ENCODE results near the gene TMEM51. TPM values are rescaled to one million over a fixed set of nuclear protein-coding genes. Genes with fewer than 3 reads are reported as not detected.

Gene TMEM51
- total and polyA plus RNA-seq, 2 donors (not counting 1 experiment from before 2014, with no cell fraction given), result 0.06 to 0.30 TPM

DNA sequence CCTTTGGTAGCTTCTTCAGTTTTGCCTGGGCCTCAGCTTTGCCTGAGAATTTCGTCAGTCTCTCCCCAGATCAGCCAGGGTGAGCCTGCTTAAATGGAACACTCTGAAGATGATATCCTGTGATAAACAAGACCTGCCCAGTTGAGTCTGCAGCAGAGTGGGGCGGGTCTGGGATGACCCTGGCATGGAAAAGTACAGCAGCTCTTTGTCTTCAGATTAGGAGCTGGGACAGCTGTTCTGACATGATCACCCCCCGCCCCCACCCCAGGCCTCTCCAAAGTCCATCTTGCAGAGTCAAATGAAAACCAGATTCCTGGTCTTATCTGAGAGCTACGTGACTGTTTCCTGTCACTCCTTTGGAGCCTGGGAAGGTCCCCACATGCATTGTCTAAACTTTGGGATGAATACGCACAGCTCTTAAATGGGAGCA lies 2.2 kb upstream of the TMEM51 start:
- WGBS (ENCODE audit: insufficient coverage), result 84% methylated on average over 4 of the region's 5 CpGs
- no peak overlapping the region for H3K9ac ChIP-seq (ENCODE audit: low read length)

GRCh38 chr1:15151871-15152270 lies 1.7 kb upstream of the TMEM51 start:
- Mint-ChIP-seq H3K9me3 (ENCODE audit: insufficient read depth) (no peaks in the 10 kb centered on the region), H3K4me1 (peaks cover 16% of the 10 kb centered on the region), H3K4me3 (no peak overlapping the region), H3K27me3 (peaks cover 57% of the 10 kb centered on the region), H3K27ac (no peak overlapping the region)
- H3K9me3 ChIP-seq (ENCODE audit: control extremely low read depth in 1 of 3, control insufficient read depth in 2 of 3, insufficient read depth in 1 of 3, low read length in 2 of 3), result peaks cover 0 to 4% (median 0%) of the 10 kb centered on the region in 3 donors
- H2AFZ ChIP-seq (ENCODE audit: insufficient read depth, low read depth, low read length, poor library complexity, severe bottlenecking), result no peak overlapping the region
- H4K20me1 ChIP-seq (ENCODE audit: control insufficient read depth, insufficient read depth, low read length, poor library complexity, severe bottlenecking), result no peaks in the 10 kb centered on the region
- ChIA-PET POLR2A (no interaction called here), CTCF (no interaction called here)
- intact Hi-C loops (cut with micrococcal nuclease), result no loop called here
- H3K4me2 ChIP-seq (replicated peaks; ENCODE audit: low read depth, low read length, poor library complexity, severe bottlenecking), result no peak overlapping the region
- TF ChIP-seq EZH2 (IDR thresholded peaks at IDR 0.05; ENCODE audit: borderline replicate concordance, insufficient read depth, low read depth, low read length, poor library complexity, severe bottlenecking) (no peak), CTCF (IDR thresholded peaks at IDR 0.05) (no peak)
- H3K4me1 ChIP-seq (ENCODE audit: control insufficient read depth in 2 of 2, insufficient read depth in 2 of 2, low read length in 2 of 2), result peaks cover 28 to 31% of the 10 kb centered on the region in 2 donors
- peaks cover 0 to 44% (median 23%) of the 10 kb centered on the region in 4 experiments for H3K27me3 ChIP-seq (replicated peaks in 1 of 4; ENCODE audit: control extremely low read depth in 1 of 4, control insufficient read depth in 3 of 4, insufficient read depth in 4 of 4, low read length in 3 of 4)
- no peak for ATAC-seq (ENCODE audit: low read depth)
- no peak overlapping the region for H3K4me3 ChIP-seq (ENCODE audit: control extremely low read depth in 1 of 5, extremely low read depth in 1 of 5, insufficient read depth in 1 of 5, low read depth in 2 of 5, low read length in 4 of 5)
- no peaks in the 10 kb centered on the region for H3K36me3 ChIP-seq (replicated peaks in 1 of 2; ENCODE audit: control extremely low read depth in 1 of 2, control insufficient read depth in 1 of 2, extremely low read depth in 1 of 2, insufficient read depth in 2 of 2, low read length in 1 of 2)
- no peak for DNase-seq
- H3K27ac ChIP-seq (ENCODE audit: low read length in 2 of 2), result no peak overlapping the region
- no peak overlapping the region for H3K9ac ChIP-seq (ENCODE audit: low read length)
- WGBS (ENCODE audit: insufficient coverage), result no CpG with 5 or more reads among the region's 3 CpGs
- H3K79me2 ChIP-seq (ENCODE audit: control insufficient read depth, insufficient read depth, low read length), result no peaks in the 10 kb centered on the region

More for the DNA sequence above, 2.2 kb upstream of the TMEM51 start:
- ChIA-PET POLR2A (no interaction called here), CTCF (no interaction called here)
- no peaks in the 10 kb centered on the region for H3K36me3 ChIP-seq (replicated peaks in 1 of 2; ENCODE audit: control extremely low read depth in 1 of 2, control insufficient read depth in 1 of 2, extremely low read depth in 1 of 2, insufficient read depth in 2 of 2, low read length in 1 of 2)
- DNase-seq (no peak), ATAC-seq (ENCODE audit: low read depth) (no peak)
- Mint-ChIP-seq H3K9me3 (ENCODE audit: insufficient read depth) (no peaks in the 10 kb centered on the region), H3K27me3 (peaks cover 57% of the 10 kb centered on the region), H3K27ac (no peak overlapping the region), H3K4me3 (no peak overlapping the region), H3K4me1 (peaks cover 14% of the 10 kb centered on the region)
- intact Hi-C loops (cut with micrococcal nuclease), result no loop called here
- no peak for TF ChIP-seq CTCF (IDR thresholded peaks at IDR 0.05)
- TF ChIP-seq EZH2 (IDR thresholded peaks at IDR 0.05; ENCODE audit: borderline replicate concordance, insufficient read depth, low read depth, low read length, poor library complexity, severe bottlenecking), result no peak
- no peak overlapping the region for H3K4me2 ChIP-seq (replicated peaks; ENCODE audit: low read depth, low read length, poor library complexity, severe bottlenecking)
- H3K27ac ChIP-seq (ENCODE audit: low read length in 2 of 2), result no peak overlapping the region
- no peaks in the 10 kb centered on the region for H4K20me1 ChIP-seq (ENCODE audit: control insufficient read depth, insufficient read depth, low read length, poor library complexity, severe bottlenecking)
- H3K4me1 ChIP-seq (ENCODE audit: control insufficient read depth in 2 of 2, insufficient read depth in 2 of 2, low read length in 2 of 2), result peaks cover 25 to 29% of the 10 kb centered on the region in 2 donors
- H2AFZ ChIP-seq (ENCODE audit: insufficient read depth, low read depth, low read length, poor library complexity, severe bottlenecking), result no peak overlapping the region
- H3K79me2 ChIP-seq (ENCODE audit: control insufficient read depth, insufficient read depth, low read length), result no peaks in the 10 kb centered on the region
- H3K4me3 ChIP-seq (ENCODE audit: control extremely low read depth in 1 of 5, extremely low read depth in 1 of 5, insufficient read depth in 1 of 5, low read depth in 2 of 5, low read length in 4 of 5), result no peak overlapping the region
- H3K9me3 ChIP-seq (ENCODE audit: control extremely low read depth in 1 of 3, control insufficient read depth in 2 of 3, insufficient read depth in 1 of 3, low read length in 2 of 3), result peaks cover 0 to 4% (median 0%) of the 10 kb centered on the region in 3 donors
- H3K27me3 ChIP-seq (replicated peaks in 1 of 4; ENCODE audit: control extremely low read depth in 1 of 4, control insufficient read depth in 3 of 4, insufficient read depth in 4 of 4, low read length in 3 of 4), result peaks cover 0 to 48% (median 23%) of the 10 kb centered on the region in 4 experiments
